HG03342 (cell line): ENCODE measurements around the gene CDH7.

Experiments used
- ATAC-seq: cut with Tn5 transposase; IDR thresholded peaks from one replicate; pipeline ENCODE4 v1.9.1; 2021; ENCODE audit warnings: mild to moderate bottlenecking, moderate library complexity; ENCODE audit not compliant: unreplicated experiment

Gene CDH7

DNA sequence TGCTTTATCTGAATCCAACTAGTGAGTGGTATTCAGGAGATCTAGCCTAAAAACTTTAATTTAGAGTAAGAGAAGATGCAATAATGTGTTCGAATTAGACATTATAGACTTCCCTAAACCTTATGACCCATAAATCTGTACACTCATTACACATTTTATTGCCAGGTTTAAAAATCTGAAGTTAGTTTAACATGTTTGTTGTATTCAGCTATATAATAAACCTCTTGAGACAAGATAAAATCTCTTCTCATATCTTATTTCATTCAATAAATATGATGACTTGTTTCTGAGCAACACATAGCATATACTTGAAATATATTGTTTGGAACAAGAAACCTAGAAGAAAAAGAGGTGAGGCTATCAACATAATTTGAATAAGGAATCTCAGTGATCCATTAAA is 150.7 kb downstream of the CDH7 start:
- no peak for ATAC-seq

DNA sequence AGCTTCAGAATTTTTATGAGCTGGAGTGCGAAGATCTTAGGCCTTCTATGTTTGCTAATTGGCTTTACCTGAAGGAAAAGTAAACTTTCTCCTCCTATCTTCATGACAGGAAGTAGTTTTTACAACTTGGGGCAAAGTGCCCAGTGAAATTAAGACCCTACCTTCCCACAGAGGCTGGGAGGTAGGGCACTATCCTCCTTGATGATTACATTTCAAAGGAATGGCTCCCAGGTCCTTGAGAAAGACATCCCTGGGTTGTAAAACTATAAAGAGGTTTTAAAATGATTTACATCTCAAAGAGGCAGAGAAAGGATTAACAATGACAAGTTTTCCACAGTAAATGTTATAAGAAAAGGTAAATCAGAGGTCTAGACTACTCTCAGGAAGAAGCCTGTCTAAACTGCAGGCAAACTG is 155.8 kb downstream of the CDH7 start:
- ATAC-seq, result no peak

DNA sequence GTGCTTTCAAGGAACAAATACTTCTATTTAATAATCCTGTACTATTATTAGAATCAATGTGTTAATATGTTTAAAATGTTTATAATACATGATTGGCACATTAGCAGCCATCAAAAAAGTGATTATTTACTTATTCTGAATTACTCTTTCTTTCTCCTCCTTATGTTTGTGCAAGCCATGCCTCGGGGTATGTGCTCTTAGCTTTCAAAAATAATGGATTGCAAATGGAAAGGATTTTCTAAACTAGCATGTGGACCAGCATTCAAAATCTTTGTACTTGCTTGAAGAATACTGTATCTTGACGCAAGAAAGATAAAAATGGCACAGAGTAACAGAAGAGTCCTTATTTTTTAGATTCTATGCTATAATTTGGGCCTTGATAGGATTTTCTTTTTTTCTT is 156.5 kb downstream of the CDH7 start:
- ATAC-seq, result no peak

DNA sequence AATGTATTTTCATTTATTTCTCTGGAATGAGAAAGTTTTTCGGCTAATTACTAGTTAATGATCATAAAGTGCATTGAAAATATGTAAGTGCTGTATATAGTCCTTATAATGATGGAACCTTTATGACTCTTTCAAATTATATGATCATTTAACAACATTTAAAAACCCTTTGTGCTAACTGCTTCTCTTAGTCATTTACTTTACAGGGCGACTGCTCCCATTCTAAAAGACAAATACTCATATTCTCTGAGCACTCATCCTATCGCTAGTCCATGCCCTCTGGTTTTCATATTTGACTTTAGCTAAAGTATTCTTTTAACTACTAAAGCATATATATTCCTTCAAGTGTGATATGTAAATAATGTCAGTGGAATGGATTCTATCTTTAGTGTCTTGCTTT is 168.2 kb downstream of the CDH7 start:
- no peak for ATAC-seq

DNA sequence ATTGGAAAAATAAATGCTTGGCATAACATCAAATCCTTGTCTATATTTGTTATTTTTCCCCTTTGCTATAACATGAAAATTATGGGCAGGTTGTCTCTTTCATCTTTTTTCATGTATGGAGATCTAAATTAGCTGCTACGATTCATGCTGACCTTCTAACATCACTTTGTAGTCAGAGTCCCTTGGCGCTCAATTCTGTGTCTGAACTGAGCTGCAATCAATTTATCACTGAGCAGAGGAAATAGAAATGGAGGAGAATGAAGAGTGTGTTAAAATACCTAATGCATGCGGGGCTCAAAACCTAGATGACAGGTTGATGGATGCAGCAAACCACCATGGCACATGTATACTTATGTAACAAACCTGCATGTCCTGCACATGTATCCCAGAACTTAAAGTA is 168.9 kb downstream of the CDH7 start:
- no peak for ATAC-seq

DNA sequence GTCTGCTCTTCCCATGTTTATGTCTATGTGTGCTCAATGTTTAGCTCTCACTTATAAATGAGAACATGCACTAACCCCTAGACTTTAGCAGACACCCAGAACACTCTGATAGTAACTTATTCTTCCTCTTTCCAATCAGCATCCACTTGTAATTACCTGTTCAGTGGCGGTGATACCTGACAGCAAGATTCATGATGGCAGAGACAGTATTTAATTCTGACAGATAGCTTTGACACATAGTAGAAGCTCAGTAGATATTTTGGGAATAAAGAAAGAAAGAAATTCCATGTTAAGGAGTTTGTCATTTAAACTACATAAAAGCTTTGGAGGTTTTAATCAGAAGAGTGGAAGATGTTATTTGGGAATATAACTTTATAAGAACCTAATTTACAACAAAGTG is 171.3 kb downstream of the CDH7 start:
- ATAC-seq, result no peak

DNA sequence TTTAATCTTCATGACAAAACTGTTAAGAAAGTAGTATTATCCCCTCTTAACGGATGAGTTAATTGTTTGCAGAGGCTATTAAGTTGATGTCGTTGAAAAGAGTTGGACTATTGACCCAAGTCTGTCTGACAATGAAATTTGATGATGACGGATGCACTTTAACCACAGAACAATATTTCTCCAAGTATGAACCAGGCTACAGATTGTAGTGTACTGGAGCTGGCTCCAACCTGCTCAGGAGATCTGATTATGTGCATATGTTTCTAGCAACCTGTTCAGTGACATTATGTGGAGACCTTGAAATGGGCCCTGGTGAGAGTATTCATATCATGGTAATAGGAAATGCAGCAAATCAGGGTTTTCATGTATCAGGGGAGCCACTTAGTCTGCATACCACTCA is 174.1 kb downstream of the CDH7 start:
- no peak for ATAC-seq

DNA sequence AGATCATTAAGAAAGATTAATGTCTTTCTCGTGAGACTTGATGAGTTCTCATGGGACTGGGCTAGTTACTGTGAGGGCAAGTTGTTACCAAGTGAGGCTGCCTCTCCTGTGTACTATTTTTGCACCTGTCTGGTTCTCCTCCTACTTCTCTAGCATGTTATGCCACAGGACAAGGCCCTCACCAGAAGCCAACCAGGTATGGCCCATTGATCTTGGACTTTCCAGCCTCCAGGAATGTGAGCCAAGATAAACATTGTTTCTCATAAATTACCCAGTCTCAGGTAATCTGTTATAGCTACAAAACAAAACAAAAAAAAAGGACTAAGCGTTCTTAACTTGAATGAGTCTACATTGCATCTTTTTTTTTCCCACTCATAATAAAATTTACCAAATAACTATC is 184.1 kb downstream of the CDH7 start:
- no peak for ATAC-seq

DNA sequence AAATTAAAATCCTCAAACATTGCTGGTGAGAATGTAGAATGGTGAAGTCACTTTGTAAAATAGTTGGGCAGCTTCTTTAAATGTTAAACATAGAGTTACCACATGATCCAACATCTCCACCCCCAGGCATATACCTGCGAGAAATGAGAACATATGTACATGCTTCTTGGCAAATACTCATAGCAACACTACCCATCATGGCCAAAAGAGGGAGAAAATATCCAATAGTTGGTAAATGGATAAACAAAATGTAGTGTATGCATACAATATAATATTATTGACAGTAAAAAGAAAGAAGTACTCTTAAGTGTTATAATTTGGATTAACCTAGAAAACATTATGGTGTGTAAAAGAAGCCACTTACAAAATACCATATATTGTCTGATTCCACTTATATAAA is 185.9 kb downstream of the CDH7 start:
- no peak for ATAC-seq

DNA sequence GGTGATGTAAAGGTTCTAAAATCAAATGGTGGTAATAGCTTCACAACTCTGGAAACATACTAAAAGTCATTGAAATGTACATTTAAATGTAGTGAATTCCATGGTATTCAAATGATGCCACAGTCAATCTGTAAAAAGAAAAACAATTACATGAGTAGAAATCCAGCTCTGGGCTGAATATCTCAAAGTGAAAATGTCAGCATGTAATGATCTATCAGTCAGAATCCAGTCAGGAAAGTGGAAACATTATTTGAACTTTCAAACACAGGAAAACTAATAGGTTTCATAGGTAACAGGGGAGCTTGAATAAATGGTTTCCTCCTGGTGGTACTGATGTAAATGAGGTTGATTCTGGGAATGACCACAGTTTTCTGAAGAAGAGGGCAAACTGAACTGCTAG is 186.4 kb downstream of the CDH7 start:
- no peak for ATAC-seq

DNA sequence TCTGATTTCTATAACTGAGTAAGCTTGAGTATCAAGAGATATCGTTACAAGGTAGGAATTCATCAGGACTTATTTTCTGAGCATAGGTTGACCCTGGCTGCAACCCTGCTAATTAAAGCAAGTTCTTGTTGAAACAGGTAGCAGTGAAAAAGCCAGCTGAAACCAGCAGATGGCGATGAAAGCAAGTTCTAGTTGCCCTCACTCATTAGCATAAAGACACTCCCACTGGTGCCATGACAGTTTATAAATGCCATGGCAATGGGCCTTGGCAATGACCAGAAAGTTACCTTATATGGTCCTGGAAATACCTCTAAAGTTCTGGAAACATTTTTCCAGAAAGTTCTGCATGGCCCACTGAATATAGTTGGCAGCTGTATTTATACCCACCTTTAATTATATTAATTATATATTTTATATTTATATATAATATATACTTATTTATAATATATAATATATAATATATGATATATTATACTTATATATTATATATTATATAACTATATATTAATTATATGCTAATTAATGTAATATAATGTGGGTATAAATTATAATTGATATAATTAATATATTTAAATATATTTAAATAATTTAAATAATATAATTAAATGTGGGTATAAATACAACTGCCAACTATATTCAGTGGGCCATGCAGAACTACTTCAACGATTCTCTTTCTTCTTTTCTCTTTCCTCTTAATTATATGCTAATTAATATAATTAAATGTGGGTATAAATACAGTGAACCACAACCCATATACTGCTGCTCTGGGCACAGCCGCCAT is 188.0 kb downstream of the CDH7 start:
- peak; percentile 91 for ATAC-seq
